HG03103 (cell line): ENCODE results near the gene MPPE1.
"Not testable (repeated sequence)": the region's sequence is repeated elsewhere in the genome, so short reads cannot be mapped to it uniquely, and the experiment has no call there.

ENCODE experiments used
- ATAC-seq: cut with Tn5 transposase; IDR thresholded peaks from one replicate; pipeline ENCODE4 v1.9.1; 2021; ENCODE audit warnings: low read depth; ENCODE audit not compliant: unreplicated experiment

MPPE1 gene

DNA sequence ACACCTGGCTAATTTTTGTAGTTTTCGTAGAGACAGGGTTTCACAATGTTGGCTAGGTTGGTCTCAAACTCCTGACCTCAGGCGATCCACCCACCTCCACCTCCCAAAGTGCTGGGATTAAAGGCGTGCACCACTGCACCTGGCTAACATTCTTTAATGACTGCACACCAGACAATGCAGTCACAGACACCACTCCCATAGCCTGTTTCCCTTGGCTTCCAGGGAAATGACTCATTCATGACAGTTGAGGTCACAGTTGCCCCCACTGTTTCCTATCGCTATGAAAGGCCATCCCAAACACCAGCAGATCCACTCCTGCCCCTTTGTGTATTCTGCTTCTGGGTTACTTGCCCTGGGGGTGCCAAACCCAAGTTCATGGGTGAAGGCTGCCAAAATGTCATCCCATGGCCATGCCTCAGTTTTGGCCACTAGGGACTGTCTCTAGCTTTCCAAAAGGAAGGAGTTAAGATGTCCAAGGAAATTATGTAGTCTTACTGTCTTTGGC lies 48.2 kb downstream of the MPPE1 start:
- no peak for ATAC-seq

- ATAC-seq = no peak
Observed at GRCh38 chr18:11859282-11859830, 48.8 kb downstream of the MPPE1 start.

- no peak for ATAC-seq
Observed at GRCh38 chr18:11857177-11857887, 50.8 kb downstream of the MPPE1 start.

DNA sequence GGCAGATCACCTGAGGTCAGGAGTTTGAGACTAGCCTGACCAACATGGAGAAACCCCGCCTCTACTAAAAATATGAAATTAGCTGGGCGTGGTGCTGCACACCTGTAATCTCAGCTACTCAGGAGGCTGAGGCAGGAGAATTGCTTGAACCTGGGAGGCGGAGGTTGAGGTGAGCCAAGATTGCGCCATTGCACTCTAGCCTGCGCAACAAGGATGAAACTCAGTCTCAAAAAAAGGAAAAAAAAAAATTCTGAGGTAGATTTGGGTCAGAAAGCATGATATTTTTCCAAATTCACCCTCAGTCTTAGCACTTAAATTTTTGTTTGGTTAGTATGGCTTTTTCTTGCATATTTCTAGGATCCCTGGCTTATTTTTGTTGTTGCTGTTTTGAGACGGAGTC lies 53.6 kb downstream of the MPPE1 start:
- ATAC-seq = not testable (repeated sequence)

- peak; percentile 36 for ATAC-seq
Observed at GRCh38 chr18:11851806-11852337, 56.2 kb downstream of the MPPE1 start.

GRCh38 chr18:11851146-11851805 lies 56.8 kb downstream of the MPPE1 start, which contains the start of gene CHMP1B:
Gene CHMP1B (plus strand): TSS chr18:11851413. CDS start chr18:11851512, 99 bp downstream.
- peak; percentile 93 for ATAC-seq

GRCh38 chr18:11850821-11851145 lies 57.3 kb downstream of the MPPE1 start:
- ATAC-seq = no peak

- no peak for ATAC-seq
Observed at GRCh38 chr18:11849841-11850634, 58.1 kb downstream of the MPPE1 start.

DNA sequence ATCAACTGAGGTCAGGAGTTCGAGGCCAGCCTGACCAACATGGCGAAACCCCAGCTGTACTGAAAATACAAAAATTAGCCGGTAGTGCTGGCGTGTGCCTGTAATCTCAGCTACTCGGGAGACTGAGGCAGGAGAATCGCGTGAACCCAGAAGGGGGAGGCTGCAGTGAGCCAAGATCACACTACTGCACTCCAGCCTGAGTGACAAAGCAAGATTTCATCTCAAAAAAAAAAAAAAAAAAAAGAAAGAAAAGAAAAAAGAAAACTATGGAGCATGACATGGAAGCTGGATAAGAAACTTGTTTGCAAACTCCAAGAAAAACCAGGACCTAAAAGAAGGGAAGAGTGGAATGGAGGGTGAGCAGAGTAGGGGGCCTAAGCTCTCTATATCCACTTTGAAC lies 58.8 kb downstream of the MPPE1 start:
- ATAC-seq = no peak

DNA sequence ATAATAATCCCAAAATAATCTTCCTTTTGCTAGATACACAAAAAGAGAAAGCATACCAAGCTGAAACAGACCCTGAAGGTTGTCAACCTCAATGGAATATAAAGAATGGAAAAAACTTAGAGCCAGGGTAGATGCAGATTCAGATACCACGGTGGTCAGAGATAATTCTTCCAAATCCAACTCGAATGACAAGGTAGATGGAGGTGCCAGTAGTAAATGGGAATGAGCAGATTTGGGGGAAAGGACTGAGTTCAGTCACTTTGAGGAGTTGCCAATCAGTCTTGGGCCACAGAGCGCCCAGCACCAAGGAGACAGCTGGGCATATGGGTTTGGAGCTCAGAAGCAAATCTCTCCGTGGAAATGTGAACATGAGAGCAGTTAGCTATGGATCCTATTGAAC lies 60.3 kb downstream of the MPPE1 start:
- no peak for ATAC-seq

DNA sequence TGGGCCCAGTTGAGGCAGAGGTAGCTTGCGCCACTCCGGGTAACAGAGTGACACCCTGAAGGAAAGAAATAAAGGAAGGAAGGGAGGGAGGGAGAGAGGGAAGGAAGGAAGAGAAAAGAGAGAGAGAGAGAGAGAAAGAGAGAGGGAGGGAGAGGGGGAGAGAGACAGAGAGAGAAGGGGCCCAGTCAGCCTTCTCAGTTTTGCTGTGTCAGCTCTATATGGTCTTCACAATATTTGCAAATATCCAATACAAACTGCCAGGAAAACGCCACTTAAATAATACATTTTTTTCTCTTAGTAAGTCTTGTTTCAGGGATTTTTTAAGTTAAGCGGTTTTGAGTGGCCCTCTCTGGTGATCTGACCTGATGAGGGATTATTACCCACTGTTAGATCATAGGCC lies 62.5 kb downstream of the MPPE1 start:
- no peak for ATAC-seq

- no peak for ATAC-seq
Observed at GRCh38 chr18:11844436-11844835, 63.7 kb downstream of the MPPE1 start.

DNA sequence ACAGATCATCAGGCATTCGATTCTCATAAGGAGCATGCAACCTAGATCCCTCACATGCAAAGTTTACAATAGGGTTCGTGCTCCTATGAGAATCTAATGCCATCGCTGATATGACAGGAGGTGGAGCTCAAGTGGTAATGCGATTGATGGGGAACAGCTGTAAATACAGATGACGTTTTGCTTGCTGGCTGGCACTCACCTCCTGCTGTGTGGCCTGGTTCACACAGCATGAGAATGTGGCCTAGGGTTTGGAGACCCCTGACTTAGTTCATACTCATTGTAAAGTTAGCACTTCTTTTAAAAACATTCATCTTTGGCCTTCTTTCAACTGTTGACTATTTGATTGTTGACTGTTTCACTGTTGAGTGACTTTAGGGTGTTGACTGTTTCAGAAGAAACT lies 65.6 kb downstream of the MPPE1 start:
- ATAC-seq = no peak

DNA sequence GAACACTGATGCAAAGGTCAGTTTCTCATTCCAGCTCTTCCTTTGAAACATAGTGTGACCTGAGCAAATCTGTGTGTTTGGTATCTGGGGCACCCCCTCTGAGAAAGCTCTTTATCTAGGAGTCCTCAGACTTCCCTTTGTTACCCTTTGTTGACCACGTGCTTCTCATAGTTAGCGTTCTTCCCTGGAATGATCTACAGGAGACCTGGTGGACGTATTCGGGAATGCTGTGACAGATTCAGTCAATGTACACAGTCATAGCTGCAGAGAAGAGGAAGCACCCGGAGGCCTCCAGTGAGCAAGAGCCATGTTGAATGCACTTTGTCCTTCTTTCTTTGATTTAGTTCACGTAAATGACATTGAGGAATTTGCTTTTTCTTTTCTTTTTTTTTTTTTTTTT lies 67.6 kb downstream of the MPPE1 start:
- ATAC-seq = no peak

GRCh38 chr18:11839556-11839955 lies 68.6 kb downstream of the MPPE1 start:
- no peak for ATAC-seq

DNA sequence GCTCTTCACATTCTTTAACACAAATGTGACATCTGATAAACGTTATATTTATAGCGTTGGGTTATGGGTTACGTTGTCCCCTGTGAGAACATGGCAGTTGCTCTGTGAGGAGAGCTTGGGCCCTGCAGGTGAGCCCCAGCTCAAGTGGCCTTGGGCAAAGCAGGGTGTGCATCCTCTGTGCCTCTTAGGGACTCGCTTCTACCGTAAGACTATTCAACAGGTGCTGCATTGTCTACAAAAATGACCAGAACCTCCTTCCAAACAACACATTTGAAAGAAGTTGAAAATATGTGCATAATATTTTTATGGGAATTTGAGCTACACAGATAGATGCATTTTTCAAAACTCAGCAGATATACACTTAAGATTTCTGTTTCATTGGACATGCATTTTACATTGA lies 73.3 kb downstream of the MPPE1 start:
- no peak for ATAC-seq
